Measurements from ENCODE around the gene RTTN.
"Not testable (repeated sequence)": the region's sequence is repeated elsewhere in the genome, so short reads cannot be mapped to it uniquely, and the experiment has no call there.

Gene RTTN

DNA sequence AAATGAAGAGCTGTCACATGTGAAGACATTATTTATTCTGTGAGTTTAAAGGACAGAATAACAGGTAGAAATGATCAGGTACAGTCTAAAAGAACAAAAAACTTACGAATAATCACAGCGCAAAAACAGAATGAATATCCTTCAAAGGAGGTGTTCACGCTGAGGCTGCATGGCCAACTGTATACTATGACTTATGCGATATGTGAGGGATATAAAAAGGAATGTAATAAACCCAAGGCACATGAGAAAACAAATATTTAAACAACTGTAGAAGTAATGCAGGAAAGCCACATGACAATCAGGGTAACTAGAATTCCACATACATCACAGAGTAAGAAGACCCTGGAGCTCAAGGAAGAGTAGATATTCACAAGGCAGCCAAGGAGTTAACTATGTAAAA, 81.3 kb downstream of the RTTN start:
- Histone ChIP-seq H3K36me3 (ENCODE audit: control insufficient read depth in 1 of 2, insufficient read depth in 2 of 2, low read length in 2 of 2) (peaks cover 0 to 22% of the 10 kb centered on the region in 2 donors), H3K4me1 (ENCODE audit: control insufficient read depth in 1 of 2, insufficient read depth in 2 of 2, low read length in 2 of 2) (no peaks in the 10 kb centered on the region), H3K9me3 (ENCODE audit: control insufficient read depth in 1 of 2, low read length in 2 of 2) (no peaks in the 10 kb centered on the region), H3K27me3 (ENCODE audit: low read depth, low read length) (no peaks in the 10 kb centered on the region), H3K27ac (ENCODE audit: low read length) (no peak overlapping the region), H3K4me3 (ENCODE audit: low read depth in 1 of 2, low read length in 2 of 2) (no peak overlapping the region)

DNA sequence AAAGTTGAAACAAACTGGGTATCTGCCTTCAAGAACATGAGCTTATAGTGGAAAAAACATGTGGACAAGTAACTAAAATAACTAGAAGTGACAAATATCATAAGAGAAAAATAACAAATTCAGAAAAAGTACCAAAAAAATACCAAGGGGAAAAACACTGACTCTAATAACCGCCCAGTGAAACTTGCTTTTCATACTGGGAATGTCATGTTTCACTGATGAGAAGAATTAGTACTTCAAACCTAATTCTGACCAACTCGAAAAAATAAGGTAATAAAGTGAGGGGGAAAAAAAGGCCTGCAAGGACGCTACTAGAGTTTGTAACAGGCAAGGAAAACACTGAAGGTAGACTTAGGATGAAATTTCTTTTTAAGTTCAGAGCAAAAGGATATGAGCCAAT, 83.6 kb downstream of the RTTN start:
- H3K4me1 ChIP-seq (ENCODE audit: control insufficient read depth in 1 of 2, insufficient read depth in 2 of 2, low read length in 2 of 2) = no peaks in the 10 kb centered on the region
- peaks cover 0 to 5% of the 10 kb centered on the region in 2 donors for H3K9me3 ChIP-seq (ENCODE audit: control insufficient read depth in 1 of 2, low read length in 2 of 2)
- H3K4me3 ChIP-seq (ENCODE audit: low read depth in 1 of 2, low read length in 2 of 2) = no peak overlapping the region
- no peak overlapping the region for H3K27ac ChIP-seq (ENCODE audit: low read length)
- no peaks in the 10 kb centered on the region for H3K27me3 ChIP-seq (ENCODE audit: low read depth, low read length)
- peaks cover 0 to 19% of the 10 kb centered on the region in 2 donors for H3K36me3 ChIP-seq (ENCODE audit: control insufficient read depth in 1 of 2, insufficient read depth in 2 of 2, low read length in 2 of 2)

DNA sequence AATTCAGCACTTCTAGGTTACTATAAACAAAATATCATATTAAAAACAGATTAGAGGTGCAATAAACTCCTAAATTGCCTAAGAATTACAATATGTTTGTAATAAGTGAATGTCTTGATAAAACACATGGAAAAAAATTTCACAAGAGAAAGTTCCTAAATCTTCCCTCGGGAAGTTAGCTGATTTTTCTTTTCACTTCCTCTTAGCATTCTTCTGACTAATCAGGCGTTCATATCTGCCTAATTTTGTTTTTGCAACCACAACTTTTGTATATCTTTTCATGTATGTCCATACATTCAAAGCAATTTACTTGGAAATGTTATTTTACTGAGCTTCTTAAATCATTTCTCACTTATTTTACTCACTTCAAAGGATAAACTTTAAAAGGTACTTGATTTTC, 88.5 kb downstream of the RTTN start:
- Histone ChIP-seq H3K27ac (ENCODE audit: low read length) (no peak overlapping the region), H3K4me1 (ENCODE audit: control insufficient read depth in 1 of 2, insufficient read depth in 2 of 2, low read length in 2 of 2) (no peaks in the 10 kb centered on the region)

DNA sequence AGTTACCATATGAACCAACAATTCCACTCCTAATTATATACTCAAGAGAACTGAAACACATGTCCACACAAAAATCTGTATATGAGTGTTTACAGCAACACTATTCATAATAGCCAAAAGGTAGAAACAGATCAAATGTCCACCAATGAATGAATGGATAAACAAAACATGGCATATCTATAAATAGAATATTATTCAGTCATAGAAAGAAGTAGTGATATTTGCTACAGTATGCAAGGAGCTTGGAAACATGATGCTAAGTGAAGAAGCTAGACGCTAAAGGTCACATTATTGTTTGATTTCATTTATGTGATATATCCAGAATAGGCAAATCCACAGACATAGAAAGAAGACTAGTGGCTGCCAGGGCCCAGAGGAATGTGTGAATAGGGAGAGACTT, 92.0 kb downstream of the RTTN start:
- H3K27me3 ChIP-seq (ENCODE audit: low read depth, low read length) = no peaks in the 10 kb centered on the region
- no peaks in the 10 kb centered on the region for H3K4me1 ChIP-seq (ENCODE audit: control insufficient read depth in 1 of 2, insufficient read depth in 2 of 2, low read length in 2 of 2)
- H3K36me3 ChIP-seq (ENCODE audit: control insufficient read depth in 1 of 2, insufficient read depth in 2 of 2, low read length in 2 of 2) = peaks cover 7 to 24% of the 10 kb centered on the region in 2 donors
- no peak overlapping the region for H3K4me3 ChIP-seq (ENCODE audit: low read depth in 1 of 2, low read length in 2 of 2)
- H3K9me3 ChIP-seq (ENCODE audit: control insufficient read depth in 1 of 2, low read length in 2 of 2) = peaks cover 0 to 5% of the 10 kb centered on the region in 2 donors
- H3K27ac ChIP-seq (ENCODE audit: low read length) = no peak overlapping the region

More for the DNA sequence above, 88.5 kb downstream of the RTTN start:
- Histone ChIP-seq H3K4me3 (ENCODE audit: low read depth in 1 of 2, low read length in 2 of 2) (no peak overlapping the region), H3K27me3 (ENCODE audit: low read depth, low read length) (no peaks in the 10 kb centered on the region), H3K9me3 (ENCODE audit: control insufficient read depth in 1 of 2, low read length in 2 of 2) (peaks cover 0 to 5% of the 10 kb centered on the region in 2 donors), H3K36me3 (ENCODE audit: control insufficient read depth in 1 of 2, insufficient read depth in 2 of 2, low read length in 2 of 2) (peaks cover 0 to 20% of the 10 kb centered on the region in 2 donors)

DNA sequence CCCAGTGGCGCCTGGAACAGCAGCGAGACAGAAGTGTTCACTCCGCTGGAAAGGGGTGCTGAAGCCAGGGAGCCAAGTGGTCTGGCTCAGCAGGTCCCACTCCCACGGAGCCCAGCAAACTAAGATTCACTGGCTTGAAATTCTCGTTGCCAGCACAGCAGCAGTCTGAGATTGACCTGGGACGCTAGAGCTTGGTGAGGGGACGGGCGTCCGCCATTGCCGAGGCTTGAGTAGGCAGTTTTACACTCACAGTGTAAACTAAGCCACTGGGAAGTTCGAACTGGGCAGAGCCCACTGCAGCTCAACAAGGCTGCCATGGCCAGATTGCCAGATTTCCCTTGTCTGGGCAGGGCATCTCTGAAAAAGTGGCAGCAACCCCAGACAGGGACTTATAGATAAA, 94.8 kb downstream of the RTTN start:
- Histone ChIP-seq H3K27ac (ENCODE audit: low read length) (no peak overlapping the region), H3K27me3 (ENCODE audit: low read depth, low read length) (no peaks in the 10 kb centered on the region)

DNA sequence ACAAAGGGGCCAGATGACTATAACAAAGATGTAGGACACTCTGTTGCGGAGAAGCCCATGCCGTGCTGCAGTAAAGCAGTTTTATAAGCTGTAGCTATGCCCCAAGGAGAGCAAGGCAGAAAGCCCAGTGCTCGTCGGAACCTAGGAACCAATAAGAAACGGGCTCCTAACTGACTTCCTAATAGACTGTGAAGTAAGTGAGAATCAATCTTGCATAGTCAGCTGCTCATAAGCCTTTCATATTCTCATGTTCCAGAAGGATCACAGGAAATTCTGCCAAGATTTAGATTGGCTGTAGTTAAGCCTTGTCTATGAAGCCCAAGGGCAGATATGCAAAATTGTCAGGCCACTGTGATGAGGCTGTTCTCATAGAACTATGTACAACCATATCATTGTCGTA, 98.4 kb downstream of the RTTN start:
- peaks cover 7 to 24% of the 10 kb centered on the region in 2 donors for H3K36me3 ChIP-seq (ENCODE audit: control insufficient read depth in 1 of 2, insufficient read depth in 2 of 2, low read length in 2 of 2)
- H3K27me3 ChIP-seq (ENCODE audit: low read depth, low read length) = no peaks in the 10 kb centered on the region
- no peaks in the 10 kb centered on the region for H3K4me1 ChIP-seq (ENCODE audit: control insufficient read depth in 1 of 2, insufficient read depth in 2 of 2, low read length in 2 of 2)
- no peaks in the 10 kb centered on the region for H3K9me3 ChIP-seq (ENCODE audit: control insufficient read depth in 1 of 2, low read length in 2 of 2)
- H3K27ac ChIP-seq (ENCODE audit: low read length) = no peak overlapping the region
- no peak overlapping the region for H3K4me3 ChIP-seq (ENCODE audit: low read depth in 1 of 2, low read length in 2 of 2)

More for the DNA sequence above, 94.8 kb downstream of the RTTN start:
- no peaks in the 10 kb centered on the region for H3K9me3 ChIP-seq (ENCODE audit: control insufficient read depth in 1 of 2, low read length in 2 of 2)
- H3K4me1 ChIP-seq (ENCODE audit: control insufficient read depth in 1 of 2, insufficient read depth in 2 of 2, low read length in 2 of 2) = no peaks in the 10 kb centered on the region
- no peak overlapping the region for H3K4me3 ChIP-seq (ENCODE audit: low read depth in 1 of 2, low read length in 2 of 2)
- H3K36me3 ChIP-seq (ENCODE audit: control insufficient read depth in 1 of 2, insufficient read depth in 2 of 2, low read length in 2 of 2) = peaks cover 7 to 24% of the 10 kb centered on the region in 2 donors

DNA sequence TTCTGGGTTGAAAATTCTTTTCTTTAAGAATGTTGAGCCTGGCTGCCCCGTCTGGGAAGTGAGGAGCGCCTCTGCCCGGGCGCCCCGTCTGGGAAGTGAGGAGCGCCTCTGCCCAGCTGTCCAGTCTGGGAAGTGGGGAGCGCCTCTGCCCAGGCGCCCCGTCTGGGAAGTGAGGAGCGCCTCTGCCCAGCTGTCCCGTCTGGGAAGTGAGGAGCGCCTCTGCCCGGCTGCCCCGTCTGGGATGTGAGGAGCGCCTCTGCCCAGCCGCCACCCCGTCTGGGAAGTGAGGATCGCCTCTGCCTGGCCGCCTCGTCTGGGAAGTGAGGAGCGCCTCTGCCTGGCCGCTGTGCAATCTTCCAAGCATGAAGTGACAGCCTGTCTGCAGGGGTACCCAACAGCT, 102.6 kb downstream of the RTTN start:
- H3K36me3 ChIP-seq (ENCODE audit: control insufficient read depth in 1 of 2, insufficient read depth in 2 of 2, low read length in 2 of 2); H3K27ac ChIP-seq (ENCODE audit: low read length); H3K4me1 ChIP-seq (ENCODE audit: control insufficient read depth in 1 of 2, insufficient read depth in 2 of 2, low read length in 2 of 2); H3K9me3 ChIP-seq (ENCODE audit: control insufficient read depth in 1 of 2, low read length in 2 of 2); H3K4me3 ChIP-seq (ENCODE audit: low read depth in 1 of 2, low read length in 2 of 2); H3K27me3 ChIP-seq (ENCODE audit: low read depth, low read length): not testable (repeated sequence)

DNA sequence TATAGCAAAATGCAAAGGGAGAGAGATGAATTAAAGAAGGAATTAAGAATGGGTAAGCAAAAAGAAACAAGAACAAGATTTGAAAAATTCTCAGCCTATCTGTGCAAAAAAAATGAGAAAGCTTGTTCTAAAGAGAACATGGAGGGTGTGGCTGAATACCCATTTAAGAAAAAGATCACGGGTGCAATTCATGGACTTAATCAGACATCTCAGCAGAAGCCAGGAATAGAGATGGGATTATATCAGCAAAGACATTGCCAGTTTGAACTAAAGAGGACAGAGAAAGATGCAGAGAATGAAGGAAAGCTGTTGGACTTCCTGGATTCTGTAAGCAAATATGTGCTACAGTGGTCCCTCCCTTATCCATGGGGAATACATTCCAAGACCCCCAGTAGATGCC, 115.6 kb downstream of the RTTN start:
- Histone ChIP-seq H3K9me3 (ENCODE audit: control insufficient read depth in 1 of 2, low read length in 2 of 2) (no peaks in the 10 kb centered on the region), H3K4me1 (ENCODE audit: control insufficient read depth in 1 of 2, insufficient read depth in 2 of 2, low read length in 2 of 2) (no peaks in the 10 kb centered on the region), H3K4me3 (ENCODE audit: low read depth in 1 of 2, low read length in 2 of 2) (no peak overlapping the region), H3K27ac (ENCODE audit: low read length) (no peak overlapping the region), H3K27me3 (ENCODE audit: low read depth, low read length) (no peaks in the 10 kb centered on the region), H3K36me3 (ENCODE audit: control insufficient read depth in 1 of 2, insufficient read depth in 2 of 2, low read length in 2 of 2) (peaks cover 3 to 4% of the 10 kb centered on the region in 2 donors)

DNA sequence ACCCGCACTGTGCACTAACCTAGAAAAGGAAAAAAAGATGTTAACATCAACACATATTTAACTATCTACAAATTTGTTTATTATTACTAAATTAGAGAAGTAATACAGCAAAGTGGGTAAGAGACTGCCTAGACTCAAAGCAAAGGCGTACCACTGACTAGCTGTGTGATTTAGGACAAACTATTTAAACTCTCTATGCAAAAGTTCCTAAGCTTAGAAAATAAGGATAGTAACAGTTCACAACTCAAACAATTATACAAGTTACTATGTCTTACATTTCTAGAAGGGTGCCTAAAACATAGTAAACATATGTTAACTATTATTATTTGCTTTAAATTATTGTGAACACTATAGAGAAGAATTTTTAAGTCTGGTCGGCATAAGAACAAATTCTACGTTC, 119.4 kb downstream of the RTTN start:
- Histone ChIP-seq H3K4me3 (ENCODE audit: low read depth in 1 of 2, low read length in 2 of 2) (no peak overlapping the region), H3K36me3 (ENCODE audit: control insufficient read depth in 1 of 2, insufficient read depth in 2 of 2, low read length in 2 of 2) (peaks cover 3 to 4% of the 10 kb centered on the region in 2 donors), H3K9me3 (ENCODE audit: control insufficient read depth in 1 of 2, low read length in 2 of 2) (no peaks in the 10 kb centered on the region), H3K27ac (ENCODE audit: low read length) (no peak overlapping the region), H3K4me1 (ENCODE audit: control insufficient read depth in 1 of 2, insufficient read depth in 2 of 2, low read length in 2 of 2) (no peaks in the 10 kb centered on the region), H3K27me3 (ENCODE audit: low read depth, low read length) (no peaks in the 10 kb centered on the region)

DNA sequence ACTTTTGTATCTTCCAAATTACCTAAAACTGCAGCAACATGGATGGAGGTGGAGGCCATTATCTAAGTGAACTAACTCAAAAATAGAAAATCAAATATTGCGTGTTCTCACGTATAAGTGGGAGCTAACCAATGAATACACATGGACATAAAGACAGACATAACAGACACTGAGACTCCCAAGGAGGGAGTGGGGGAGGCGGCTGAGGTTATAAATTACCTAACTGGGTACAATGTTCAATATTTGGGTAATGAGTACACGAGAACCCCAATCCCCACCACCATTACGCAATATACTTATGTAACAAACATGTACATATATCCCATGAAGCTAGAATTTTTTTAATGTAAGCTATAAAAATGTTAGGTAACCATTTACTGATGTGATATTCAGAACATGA, 119.8 kb downstream of the RTTN start:
- H3K9me3 ChIP-seq (ENCODE audit: control insufficient read depth in 1 of 2, low read length in 2 of 2) = no peaks in the 10 kb centered on the region
- H3K4me3 ChIP-seq (ENCODE audit: low read depth in 1 of 2, low read length in 2 of 2) = no peak overlapping the region
- H3K36me3 ChIP-seq (ENCODE audit: control insufficient read depth in 1 of 2, insufficient read depth in 2 of 2, low read length in 2 of 2) = peaks cover 3 to 4% of the 10 kb centered on the region in 2 donors
- H3K27ac ChIP-seq (ENCODE audit: low read length) = no peak overlapping the region
- no peaks in the 10 kb centered on the region for H3K27me3 ChIP-seq (ENCODE audit: low read depth, low read length)
- H3K4me1 ChIP-seq (ENCODE audit: control insufficient read depth in 1 of 2, insufficient read depth in 2 of 2, low read length in 2 of 2) = no peaks in the 10 kb centered on the region

DNA sequence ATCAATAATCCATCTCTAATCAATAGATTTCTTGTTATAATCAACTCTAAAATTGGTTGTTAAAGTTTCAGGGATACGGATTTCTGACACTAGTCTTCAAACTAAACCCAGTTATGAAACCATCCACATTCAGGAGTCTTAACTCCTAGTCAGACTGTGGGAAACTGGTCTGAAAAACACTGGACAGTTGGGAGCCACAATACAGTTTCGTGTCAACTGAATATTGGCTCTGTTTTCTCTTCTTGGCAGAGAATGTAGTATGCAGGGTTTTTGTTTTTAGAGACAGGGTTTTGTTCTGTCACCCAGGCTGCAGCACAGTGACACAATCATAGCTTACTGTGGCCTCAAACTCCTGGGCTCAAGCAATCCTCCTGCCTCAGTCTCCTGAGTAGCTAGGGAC, 123.1 kb downstream of the RTTN start:
- Histone ChIP-seq H3K27me3 (ENCODE audit: low read depth, low read length) (no peaks in the 10 kb centered on the region), H3K36me3 (ENCODE audit: control insufficient read depth in 1 of 2, insufficient read depth in 2 of 2, low read length in 2 of 2) (no peaks in the 10 kb centered on the region), H3K9me3 (ENCODE audit: control insufficient read depth in 1 of 2, low read length in 2 of 2) (no peaks in the 10 kb centered on the region), H3K4me3 (ENCODE audit: low read depth in 1 of 2, low read length in 2 of 2) (no peak overlapping the region), H3K4me1 (ENCODE audit: control insufficient read depth in 1 of 2, insufficient read depth in 2 of 2, low read length in 2 of 2) (no peaks in the 10 kb centered on the region), H3K27ac (ENCODE audit: low read length) (no peak overlapping the region)

DNA sequence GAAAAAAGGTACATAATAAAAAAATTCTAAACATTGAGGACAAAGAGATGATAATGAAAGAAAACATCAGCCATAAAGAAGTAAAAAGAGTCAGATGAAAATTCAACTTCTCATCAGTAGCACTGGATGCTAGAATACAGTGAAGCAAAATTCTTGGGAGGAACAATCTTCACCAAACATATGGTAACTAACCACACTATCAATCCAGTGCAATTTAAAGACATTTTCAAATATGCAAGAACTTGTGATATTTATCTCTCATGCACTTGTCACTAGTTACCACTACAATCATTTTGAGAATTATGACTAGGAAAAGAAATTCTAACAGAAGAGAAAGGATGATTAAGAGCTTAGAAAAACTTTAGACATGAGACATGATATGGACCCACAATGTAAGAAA, 127.4 kb downstream of the RTTN start:
- no peak overlapping the region for H3K4me3 ChIP-seq (ENCODE audit: low read depth in 1 of 2, low read length in 2 of 2)
- no peaks in the 10 kb centered on the region for H3K27me3 ChIP-seq (ENCODE audit: low read depth, low read length)
- no peaks in the 10 kb centered on the region for H3K36me3 ChIP-seq (ENCODE audit: control insufficient read depth in 1 of 2, insufficient read depth in 2 of 2, low read length in 2 of 2)
- H3K27ac ChIP-seq (ENCODE audit: low read length) = no peak overlapping the region
- H3K9me3 ChIP-seq (ENCODE audit: control insufficient read depth in 1 of 2, low read length in 2 of 2) = no peaks in the 10 kb centered on the region
- no peaks in the 10 kb centered on the region for H3K4me1 ChIP-seq (ENCODE audit: control insufficient read depth in 1 of 2, insufficient read depth in 2 of 2, low read length in 2 of 2)

All from muscle layer of duodenum (tissue), 2 donors.